ENCODE results near the gene ESR1. TPM values are rescaled to one million over a fixed set of nuclear protein-coding genes. Genes with fewer than 3 reads are reported as not detected.
"Not testable (repeated sequence)": the region's sequence is repeated elsewhere in the genome, so short reads cannot be mapped to it uniquely, and the experiment has no call there.

The ESR1 gene
- total and polyA plus RNA-seq, 12 donors = 0.28 to 9.4 (median 3.8) TPM

GRCh38 chr6:151881231-151881630 lies 73.7 kb downstream of the ESR1 start:
- no peaks in the 10 kb centered on the region for H3K4me1 ChIP-seq (replicated peaks in 1 of 2)
- H3K36me3 ChIP-seq (replicated peaks in 1 of 2) = no peaks in the 10 kb centered on the region
- TF ChIP-seq POLR2A (IDR thresholded peaks at IDR 0.05) (no peak), CTCF (IDR thresholded peaks at IDR 0.05) (no peak)
- H3K27ac ChIP-seq = no peak overlapping the region
- no peak overlapping the region for H3K4me3 ChIP-seq
- no peaks in the 10 kb centered on the region for H3K27me3 ChIP-seq
- H3K9me3 ChIP-seq (replicated peaks in 1 of 3) = no peaks in the 10 kb centered on the region
- DNase-seq = no peak
- intact Hi-C loops (cut with DNase I) = no loop called here
- whole genome bisulfite sequencing, 4 donors = 73 to 83% (median 79%) methylated on average over 1 of the region's 1 CpG

DNA sequence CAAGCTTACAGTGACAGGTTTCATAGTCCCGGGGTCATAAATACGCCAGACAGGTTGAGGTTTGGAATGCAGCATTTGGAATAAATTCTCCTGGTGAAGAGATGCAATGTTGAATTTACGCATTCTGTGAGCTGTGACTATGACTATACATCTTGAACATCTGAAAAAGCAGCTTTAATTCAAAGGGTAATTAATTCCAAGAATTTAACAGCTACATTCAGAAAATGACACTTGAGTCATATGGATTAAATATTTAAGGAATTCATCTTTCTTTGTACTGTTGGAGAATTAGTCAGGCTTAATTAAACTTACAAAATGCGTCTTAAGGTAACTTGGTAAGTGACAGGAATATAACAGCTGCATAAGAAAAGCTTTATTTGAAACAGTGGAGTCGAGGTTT lies 74.7 kb downstream of the ESR1 start:
- WGBS, 4 donors = 90 to 96% (median 95%) methylated on average over 5 of the region's 5 CpGs
- DNase-seq = no peak
- intact Hi-C loops (cut with DNase I) = no loop called here
- H3K9me3 ChIP-seq (replicated peaks in 1 of 3) = no peaks in the 10 kb centered on the region
- H3K27me3 ChIP-seq = no peaks in the 10 kb centered on the region
- H3K27ac ChIP-seq = no peak overlapping the region
- TF ChIP-seq POLR2A (IDR thresholded peaks at IDR 0.05) = no peak
- TF ChIP-seq CTCF (IDR thresholded peaks at IDR 0.05) = no peak
- H3K4me1 ChIP-seq (replicated peaks in 1 of 2) = no peaks in the 10 kb centered on the region
- H3K36me3 ChIP-seq (replicated peaks in 1 of 2) = no peaks in the 10 kb centered on the region
- no peak overlapping the region for H3K4me3 ChIP-seq

GRCh38 chr6:151885234-151885633 lies 77.8 kb downstream of the ESR1 start:
- Histone ChIP-seq H3K9me3 (replicated peaks in 1 of 3) (no peaks in the 10 kb centered on the region), H3K27ac (no peak overlapping the region), H3K4me1 (replicated peaks in 1 of 2) (no peaks in the 10 kb centered on the region), H3K27me3 (no peaks in the 10 kb centered on the region), H3K4me3 (no peak overlapping the region), H3K36me3 (replicated peaks in 1 of 2) (no peaks in the 10 kb centered on the region)
- WGBS, 4 donors = 88 to 96% (median 95%) methylated on average over 4 of the region's 4 CpGs
- DNase-seq = no peak
- intact Hi-C loops (cut with DNase I) = no loop called here
- no peak for TF ChIP-seq CTCF (IDR thresholded peaks at IDR 0.05)
- TF ChIP-seq POLR2A (IDR thresholded peaks at IDR 0.05) = no peak

DNA sequence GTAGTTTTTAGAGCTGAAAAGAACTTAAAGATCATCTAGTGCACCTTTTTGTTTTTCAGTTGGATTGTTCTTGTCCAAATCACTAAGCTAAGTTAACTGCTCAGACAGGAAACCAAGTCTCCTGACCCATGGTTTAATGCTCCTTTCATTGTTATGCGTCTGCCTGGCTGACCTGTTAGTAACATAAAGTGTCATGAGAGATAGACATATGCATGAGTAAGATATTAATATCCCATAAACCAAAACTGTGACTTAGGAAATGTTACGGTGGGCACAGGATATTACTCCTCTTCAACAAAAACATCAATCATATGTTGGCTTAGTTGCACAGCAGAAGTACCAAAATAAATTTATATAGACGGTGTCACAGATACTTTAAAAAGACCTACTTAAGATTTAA lies 84.0 kb downstream of the ESR1 start:
- intact Hi-C loops (cut with DNase I) = no loop called here
- no peaks in the 10 kb centered on the region for H3K4me1 ChIP-seq (replicated peaks in 1 of 2)
- H3K9me3 ChIP-seq (replicated peaks in 1 of 3) = no peaks in the 10 kb centered on the region
- H3K4me3 ChIP-seq = no peak overlapping the region
- no peaks in the 10 kb centered on the region for H3K27me3 ChIP-seq
- DNase-seq = no peak
- H3K27ac ChIP-seq = no peak overlapping the region
- 74 to 84% (median 78%) methylated on average over 3 of the region's 3 CpGs for WGBS, 4 donors
- H3K36me3 ChIP-seq (replicated peaks in 1 of 2) = no peaks in the 10 kb centered on the region
- TF ChIP-seq POLR2A (IDR thresholded peaks at IDR 0.05) (no peak), CTCF (IDR thresholded peaks at IDR 0.05) (no peak)

- 66 to 69% (median 68%) methylated on average over 3 of the region's 3 CpGs for WGBS, 4 donors
- H3K36me3 ChIP-seq (replicated peaks in 1 of 2); intact Hi-C loops (cut with DNase I); H3K27me3 ChIP-seq; H3K27ac ChIP-seq; H3K4me1 ChIP-seq (replicated peaks in 1 of 2); DNase-seq; H3K9me3 ChIP-seq (replicated peaks in 1 of 3); H3K4me3 ChIP-seq: not testable (repeated sequence)
Observed at GRCh38 chr6:151894426-151894825, 86.9 kb downstream of the ESR1 start.

DNA sequence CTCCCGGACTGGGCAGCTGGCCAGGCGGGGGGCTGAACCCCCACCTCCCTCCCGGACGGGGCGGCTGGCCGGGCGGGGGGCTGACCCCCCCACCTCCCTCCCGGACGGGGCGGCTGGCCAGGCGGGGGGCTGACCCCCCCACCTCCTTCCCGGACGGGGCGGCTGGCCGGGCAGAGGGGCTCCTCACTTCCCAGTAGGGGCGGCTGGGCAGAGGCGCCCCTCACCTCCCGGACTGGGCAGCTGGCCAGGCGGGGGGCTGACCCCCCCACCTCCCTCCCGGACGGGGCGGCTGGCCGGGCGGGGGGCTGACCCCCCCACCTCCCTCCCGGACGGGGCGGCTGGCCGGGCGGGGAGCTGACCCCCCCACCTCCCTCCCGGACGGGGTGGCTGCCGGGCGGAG lies 91.7 kb downstream of the ESR1 start:
- intact Hi-C loops (cut with DNase I) = not testable (repeated sequence)
- 99 to 100% methylated on average over 1 to 17 of the region's 33 CpGs; no CpG with 5 or more reads in 2 of the 4 donors for WGBS, 4 donors

GRCh38 chr6:151899796-151900195 lies 92.3 kb downstream of the ESR1 start:
- H3K4me3 ChIP-seq; DNase-seq; H3K4me1 ChIP-seq (replicated peaks in 1 of 2); H3K36me3 ChIP-seq (replicated peaks in 1 of 2); H3K9me3 ChIP-seq (replicated peaks in 1 of 3); H3K27ac ChIP-seq; intact Hi-C loops (cut with DNase I); H3K27me3 ChIP-seq: not testable (repeated sequence)
- WGBS, 4 donors = 90 to 99% (median 96%) methylated on average over 9 to 15 of the region's 15 CpGs

More for the DNA sequence above, 91.7 kb downstream of the ESR1 start:
- not testable (repeated sequence) for DNase-seq; H3K27ac ChIP-seq; H3K4me3 ChIP-seq; H3K9me3 ChIP-seq (replicated peaks in 1 of 3); H3K36me3 ChIP-seq (replicated peaks in 1 of 2); H3K27me3 ChIP-seq; H3K4me1 ChIP-seq (replicated peaks in 1 of 2)
